Neural cell (in vitro differentiated cells): ENCODE measurements around the gene HACL1. TPM values are rescaled to one million over a fixed set of nuclear protein-coding genes. Genes with fewer than 3 reads are reported as not detected.

Experiments used
- H2AFZ ChIP-seq: fragments of 200-600, 300-800 bp; sonication (generic), shearing (Covaris generic); 2 replicates; pipeline ENCODE4 v1.6.0; 2014; ENCODE audit warnings: low read depth, mild to moderate bottlenecking, antibody characterized with exemption, low read length, moderate library complexity
- H3F3A ChIP-seq: fragments of 200-600 bp; shearing (Covaris generic); 2 replicates; pipeline ENCODE4 v1.6.1; 2016; ENCODE audit warnings: mild to moderate bottlenecking, moderate library complexity, mixed read lengths, antibody characterized with exemption, low read length; ENCODE audit not compliant: insufficient read depth, poor library complexity, severe bottlenecking
- H3K27ac ChIP-seq: fragments of 200-600, 300-800 bp; sonication (generic), shearing (Covaris generic); 2 replicates; pipeline ENCODE4 v1.5.1; 2014; ENCODE audit warnings: mild to moderate bottlenecking, low read length, moderate library complexity
- H3K27me3 ChIP-seq: fragments of 300-800, 200-600 bp; sonication (generic), shearing (Covaris generic); 2 replicates; pipeline ENCODE4 v1.6.0; 2014; ENCODE audit warnings: mild to moderate bottlenecking, low read depth, low read length, moderate library complexity; ENCODE audit not compliant: insufficient read depth
- H3K36me3 ChIP-seq: fragments of 300-800, 200-600 bp; sonication (generic), shearing (Covaris generic); 2 replicates; pipeline ENCODE4 v1.5.1; 2014; ENCODE audit warnings: mild to moderate bottlenecking, antibody characterized with exemption, low read length, moderate library complexity; ENCODE audit not compliant: insufficient read depth
- H3K4me2 ChIP-seq: fragments of 300-800, 200-600 bp; sonication (generic), shearing (Covaris generic); 2 replicates; pipeline ENCODE4 v1.6.0; 2014; ENCODE audit warnings: mild to moderate bottlenecking, low read length
- H3K4me3 ChIP-seq: fragments of 300-800, 200-600 bp; sonication (generic), shearing (Covaris generic); 2 replicates; pipeline ENCODE4 v1.5.1; 2014; ENCODE audit warnings: mild to moderate bottlenecking, low read length, moderate library complexity
- H3K79me2 ChIP-seq: fragments of 200-600 bp; shearing (Covaris generic); replicated peaks from 2 replicates; pipeline ENCODE4 v1.6.0; 2014; ENCODE audit warnings: mild to moderate bottlenecking, low read length, moderate library complexity; ENCODE audit not compliant: insufficient read depth
- H3K9ac ChIP-seq: fragments of 300-800, 200-600 bp; sonication (generic), shearing (Covaris generic); 2 replicates; pipeline ENCODE4 v1.6.1; 2016; ENCODE audit warnings: mild to moderate bottlenecking, low read length, mixed read lengths
- H3K9me2 ChIP-seq: fragments of 200-600 bp; shearing (Covaris generic); 2 replicates; pipeline ENCODE4 v1.6.1; 2016; ENCODE audit warnings: mild to moderate bottlenecking, low read length, mixed read lengths; ENCODE audit not compliant: insufficient read depth
- H3K9me3 ChIP-seq: fragments of 200-600, 300-800 bp; sonication (generic), shearing (Covaris generic); 2 replicates; pipeline ENCODE4 v1.6.1; 2016; ENCODE audit warnings: mild to moderate bottlenecking, mixed run types, low read length, moderate library complexity, mixed read lengths
- H4K20me1 ChIP-seq: fragments of 200-600 bp; shearing (Covaris generic); 2 replicates; pipeline ENCODE4 v1.6.1; 2016; ENCODE audit warnings: mild to moderate bottlenecking, mixed run types; ENCODE audit not compliant: insufficient read depth
- CTCF ChIP-seq: fragments of 450-650 bp; IDR thresholded peaks from 2 replicates; pipeline ENCODE4 v1.5.1; 2014; ENCODE audit warnings: antibody characterized with exemption, mild to moderate bottlenecking, moderate library complexity; ENCODE audit not compliant: poor library complexity, severe bottlenecking
- EP300 ChIP-seq: fragments of 450-650 bp; conservative IDR thresholded peaks from 2 replicates; pipeline ENCODE4 v1.6.1; 2014; ENCODE audit warnings: antibody characterized with exemption, mild to moderate bottlenecking, moderate library complexity; ENCODE audit not compliant: poor library complexity, severe bottlenecking
- EZH2 ChIP-seq: fragments of 200-600, 300-800 bp; shearing (Covaris generic), sonication (generic); IDR thresholded peaks from 2 replicates; pipeline ENCODE4 v1.6.1; 2014; ENCODE audit warnings: antibody characterized with exemption, low read length, borderline replicate concordance, mild to moderate bottlenecking; ENCODE audit not compliant: insufficient read depth, poor library complexity, severe bottlenecking
- MXI1 ChIP-seq: fragments of 450-650 bp; conservative IDR thresholded peaks from 2 replicates; pipeline ENCODE4 v1.6.1; 2014; ENCODE audit warnings: antibody characterized with exemption, mild to moderate bottlenecking; ENCODE audit not compliant: poor library complexity, severe bottlenecking
- POLR2AphosphoS5 ChIP-seq: IDR thresholded peaks from 2 replicates; pipeline ENCODE4 v1.6.1; 2012
- RAD21 ChIP-seq: fragments of 450-650 bp; conservative IDR thresholded peaks from 2 replicates; pipeline ENCODE4 v1.6.1; 2014; ENCODE audit warnings: antibody characterized with exemption, mild to moderate bottlenecking, moderate library complexity
- REST ChIP-seq: IDR thresholded peaks from 2 replicates; pipeline ENCODE4 v1.6.1; 2012; ENCODE audit warnings: borderline replicate concordance
- SMC3 ChIP-seq: fragments of 450-650 bp; conservative IDR thresholded peaks from 2 replicates; pipeline ENCODE4 v1.6.1; 2014; ENCODE audit warnings: antibody characterized with exemption, mild to moderate bottlenecking, moderate library complexity; ENCODE audit not compliant: poor library complexity
- TAF1 ChIP-seq: IDR thresholded peaks from 2 replicates; pipeline ENCODE4 v1.6.1; 2012; ENCODE audit warnings: low read depth
- polyA plus RNA-seq: library from polyadenylated mRNA; depleted of rRNA; stranded (reverse); fragments of >200 nt; gene quantifications from 2 replicates; pipeline ENCODE4 v1.2.3, GENCODE V29; 2014

HACL1 gene
- polyA plus RNA-seq, 1 donor from 2014 or later = 26.0 TPM

GRCh38 chr3:15563190-15563589 is 38.2 kb downstream of the HACL1 start:
- no peaks in the 10 kb centered on the region for H3K79me2 ChIP-seq
- H3K36me3 ChIP-seq = peaks cover 5% of the 10 kb centered on the region
- TF ChIP-seq EP300 = no peak
- TF ChIP-seq RAD21 = no peak
- TF ChIP-seq POLR2AphosphoS5 = no peak
- TF ChIP-seq EZH2 = no peak
- no peak for TF ChIP-seq SMC3
- no peak for TF ChIP-seq TAF1
- no peaks in the 10 kb centered on the region for H3K27me3 ChIP-seq
- no peaks in the 10 kb centered on the region for H3F3A ChIP-seq
- H3K9me2 ChIP-seq = no peaks in the 10 kb centered on the region
- H3K4me2 ChIP-seq = no peak overlapping the region
- no peak overlapping the region for H3K27ac ChIP-seq
- no peak overlapping the region for H3K4me3 ChIP-seq
- no peak overlapping the region for H3K9ac ChIP-seq
- no peak overlapping the region for H2AFZ ChIP-seq
- H3K9me3 ChIP-seq = no peaks in the 10 kb centered on the region
- no peaks in the 10 kb centered on the region for H4K20me1 ChIP-seq

- H3K9me3 ChIP-seq = no peaks in the 10 kb centered on the region
These were observed 38.8 kb downstream of the HACL1 start for GRCh38 chr3:15562560-15562959.

More at GRCh38 chr3:15562560-15562959, 38.8 kb downstream of the HACL1 start:
- Histone ChIP-seq H3K79me2 (no peaks in the 10 kb centered on the region), H3K4me3 (no peak overlapping the region), H3K27me3 (no peaks in the 10 kb centered on the region), H4K20me1 (no peaks in the 10 kb centered on the region), H2AFZ (no peak overlapping the region), H3K27ac (no peak overlapping the region), H3K36me3 (peaks cover 5% of the 10 kb centered on the region), H3K4me2 (no peak overlapping the region), H3K9me2 (no peaks in the 10 kb centered on the region), H3K9ac (no peak overlapping the region), H3F3A (no peaks in the 10 kb centered on the region)
- TF ChIP-seq EZH2 (no peak), SMC3 (no peak), TAF1 (no peak), CTCF (no peak), EP300 (no peak), MXI1 (no peak), REST (no peak), RAD21 (no peak), POLR2AphosphoS5 (no peak)
